ENCODE data around the gene MUC5AC. TPM values are rescaled to one million over a fixed set of nuclear protein-coding genes. Genes with fewer than 3 reads are reported as not detected.

The MUC5AC gene
- total RNA-seq, 1 experiment from 2014 or later: 51.2 TPM

- Mint-ChIP-seq H3K4me1 (ENCODE audit: low read depth, unreplicated experiment) (no peaks in the 10 kb centered on the region), H3K27ac (ENCODE audit: unreplicated experiment) (no peak overlapping the region), H3K27me3 (ENCODE audit: unreplicated experiment) (no peaks in the 10 kb centered on the region), H3K4me3 (ENCODE audit: low read depth, unreplicated experiment) (peak overlapping the region; percentile 62), H3K36me3 (ENCODE audit: insufficient read depth, unreplicated experiment) (peaks cover 26% of the 10 kb centered on the region), H3K9me3 (ENCODE audit: low read depth, unreplicated experiment) (no peaks in the 10 kb centered on the region)
- BruUV-seq (replicated peaks): no TSS peak
- intact Hi-C loops (cut with micrococcal nuclease; ENCODE audit: unreplicated experiment): no loop called here
- TF ChIP-seq CTCF (IDR thresholded peaks at IDR 0.05; ENCODE audit: unreplicated experiment): no peak
- DNase-seq: no peak
- CTCF ChIA-PET: no interaction called here
Measured at GRCh38 chr11:1160231-1161101, 2.7 kb downstream of the MUC5AC start.

DNA sequence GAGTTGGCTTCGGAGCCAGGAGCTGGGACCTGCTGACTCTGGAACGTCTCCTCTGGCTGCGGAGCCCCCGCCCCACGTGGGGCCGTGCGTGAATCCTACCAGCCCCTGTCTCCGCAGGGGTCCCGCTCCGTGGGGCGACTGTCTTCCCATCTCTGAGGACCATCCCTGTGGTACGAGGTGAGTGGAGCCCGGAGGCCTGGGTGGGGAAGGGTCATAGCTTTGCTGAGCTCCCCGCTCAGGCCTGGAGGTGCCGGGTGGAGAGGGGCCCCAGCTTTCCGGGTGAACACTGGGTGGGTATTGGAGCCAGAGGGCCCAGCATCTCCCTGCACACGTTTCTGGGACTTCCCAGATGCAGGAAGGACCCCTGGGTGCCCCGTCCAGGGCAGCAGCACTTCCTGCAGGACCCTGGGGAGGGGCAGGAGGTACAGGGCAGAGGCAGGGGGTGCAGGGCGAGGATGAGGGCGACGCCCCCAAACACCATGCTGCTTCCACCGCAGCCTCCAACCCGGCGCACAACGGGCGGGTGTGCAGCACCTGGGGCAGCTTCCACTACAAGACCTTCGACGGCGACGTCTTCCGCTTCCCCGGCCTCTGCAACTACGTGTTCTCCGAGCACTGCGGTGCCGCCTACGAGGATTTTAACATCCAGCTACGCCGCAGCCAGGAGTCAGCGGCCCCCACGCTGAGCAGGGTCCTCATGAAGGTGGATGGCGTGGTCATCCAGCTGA lies 3.8 kb downstream of the MUC5AC start:
- CTCF ChIA-PET: no interaction called here
- peaks cover 26% of the 10 kb centered on the region for H3K36me3 Mint-ChIP-seq (ENCODE audit: insufficient read depth, unreplicated experiment)
- no peak for DNase-seq
- no peak overlapping the region for H3K4me3 Mint-ChIP-seq (ENCODE audit: low read depth, unreplicated experiment)
- H3K9me3 Mint-ChIP-seq (ENCODE audit: low read depth, unreplicated experiment): no peaks in the 10 kb centered on the region
- no peak overlapping the region for H3K27ac Mint-ChIP-seq (ENCODE audit: unreplicated experiment)
- intact Hi-C loops (cut with micrococcal nuclease; ENCODE audit: unreplicated experiment): no loop called here
- H3K27me3 Mint-ChIP-seq (ENCODE audit: unreplicated experiment): no peaks in the 10 kb centered on the region
- no peak for TF ChIP-seq CTCF (IDR thresholded peaks at IDR 0.05; ENCODE audit: unreplicated experiment)
- BruUV-seq (replicated peaks): no TSS peak
- no peaks in the 10 kb centered on the region for H3K4me1 Mint-ChIP-seq (ENCODE audit: low read depth, unreplicated experiment)

DNA sequence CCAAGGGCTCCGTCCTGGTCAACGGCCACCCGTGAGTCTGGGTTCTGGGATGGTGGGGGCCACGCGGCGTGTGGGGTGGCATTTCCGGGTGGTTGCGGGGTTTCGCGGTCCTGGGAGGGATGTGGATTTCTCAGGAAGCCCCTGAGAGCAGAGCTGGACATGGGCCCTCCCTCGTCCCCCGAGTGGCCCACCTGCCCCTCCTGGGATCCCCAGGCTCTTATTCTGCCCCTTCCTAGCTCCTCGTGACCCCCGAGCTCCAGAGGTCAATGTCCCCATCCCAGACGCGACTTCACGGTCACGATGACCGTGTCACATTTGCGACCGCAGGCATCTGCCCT lies 4.4 kb downstream of the MUC5AC start:
- CTCF ChIA-PET: no interaction called here
- Mint-ChIP-seq H3K27ac (ENCODE audit: unreplicated experiment) (no peak overlapping the region), H3K4me3 (ENCODE audit: low read depth, unreplicated experiment) (no peak overlapping the region), H3K9me3 (ENCODE audit: low read depth, unreplicated experiment) (no peaks in the 10 kb centered on the region), H3K27me3 (ENCODE audit: unreplicated experiment) (no peaks in the 10 kb centered on the region), H3K36me3 (ENCODE audit: insufficient read depth, unreplicated experiment) (peaks cover 26% of the 10 kb centered on the region), H3K4me1 (ENCODE audit: low read depth, unreplicated experiment) (no peaks in the 10 kb centered on the region)
- intact Hi-C loops (cut with micrococcal nuclease; ENCODE audit: unreplicated experiment): no loop called here
- no peak for TF ChIP-seq CTCF (IDR thresholded peaks at IDR 0.05; ENCODE audit: unreplicated experiment)
- no peak for DNase-seq
- BruUV-seq (replicated peaks): no TSS peak

DNA sequence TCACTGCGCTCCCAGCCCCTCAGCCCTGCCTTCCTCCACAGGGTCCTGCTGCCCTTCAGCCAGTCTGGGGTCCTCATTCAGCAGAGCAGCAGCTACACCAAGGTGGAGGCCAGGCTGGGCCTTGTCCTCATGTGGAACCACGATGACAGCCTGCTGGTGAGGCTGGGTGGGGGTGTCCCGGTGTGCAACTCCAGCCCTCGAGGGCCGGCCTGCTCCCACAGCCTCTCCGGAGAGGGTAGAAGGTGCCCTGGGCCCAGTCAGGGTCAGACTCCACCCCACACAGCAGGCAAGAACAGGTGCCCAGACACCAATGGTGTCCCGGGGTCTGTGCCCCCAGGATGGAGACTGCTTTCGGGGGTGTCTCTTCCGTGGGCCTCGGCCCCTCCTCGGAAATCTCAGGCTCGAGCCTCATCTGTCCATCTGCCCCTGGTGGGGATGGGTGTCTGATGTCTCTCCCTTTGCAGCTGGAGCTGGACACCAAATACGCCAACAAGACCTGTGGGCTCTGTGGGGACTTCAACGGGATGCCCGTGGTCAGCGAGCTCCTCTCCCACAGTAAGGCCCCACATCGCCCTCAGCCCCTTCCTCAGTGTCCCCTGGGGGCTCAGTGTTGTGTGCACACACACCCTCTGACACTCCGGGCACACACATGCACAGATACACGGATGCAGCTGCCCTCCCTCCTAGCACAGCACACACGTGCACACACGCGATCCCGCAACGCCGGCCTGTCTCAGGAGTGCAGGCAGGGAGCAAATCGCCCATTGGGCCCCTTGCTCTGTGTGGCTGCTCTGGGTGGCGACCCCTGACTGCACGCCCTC lies 4.9 kb downstream of the MUC5AC start:
- DNase-seq: no peak
- CTCF ChIA-PET: no interaction called here
- Mint-ChIP-seq H3K27me3 (ENCODE audit: unreplicated experiment) (no peaks in the 10 kb centered on the region), H3K4me3 (ENCODE audit: low read depth, unreplicated experiment) (no peak overlapping the region), H3K36me3 (ENCODE audit: insufficient read depth, unreplicated experiment) (peaks cover 26% of the 10 kb centered on the region), H3K4me1 (ENCODE audit: low read depth, unreplicated experiment) (no peaks in the 10 kb centered on the region), H3K9me3 (ENCODE audit: low read depth, unreplicated experiment) (no peaks in the 10 kb centered on the region), H3K27ac (ENCODE audit: unreplicated experiment) (no peak overlapping the region)
- TF ChIP-seq CTCF (IDR thresholded peaks at IDR 0.05; ENCODE audit: unreplicated experiment): no peak
- intact Hi-C loops (cut with micrococcal nuclease; ENCODE audit: unreplicated experiment): no loop called here
- BruUV-seq (replicated peaks): no TSS peak
